GM19438 (cell line): ENCODE measurements around the gene MAP2K6.

Experiments used
- ATAC-seq: cut with Tn5 transposase; IDR thresholded peaks from one replicate; pipeline ENCODE4 v1.9.1; 2021; ENCODE audit warnings: low read depth; ENCODE audit not compliant: unreplicated experiment

Gene MAP2K6

GRCh38 chr17:69424287-69425041 lies 10.0 kb downstream of the MAP2K6 start:
- ATAC-seq = no peak

GRCh38 chr17:69425978-69426377 lies 11.5 kb downstream of the MAP2K6 start:
- ATAC-seq = no peak

- ATAC-seq = no peak
These were observed 13.1 kb downstream of the MAP2K6 start for GRCh38 chr17:69427486-69428197.

GRCh38 chr17:69428252-69428980 lies 13.9 kb downstream of the MAP2K6 start:
- ATAC-seq = no peak

- no peak for ATAC-seq
These were observed 16.0 kb downstream of the MAP2K6 start for GRCh38 chr17:69430488-69430887.

- ATAC-seq = no peak
These were observed 17.3 kb downstream of the MAP2K6 start for GRCh38 chr17:69431835-69432234.

GRCh38 chr17:69433093-69433492 lies 18.6 kb downstream of the MAP2K6 start:
- no peak for ATAC-seq

- no peak for ATAC-seq
These were observed 19.7 kb downstream of the MAP2K6 start for GRCh38 chr17:69434164-69434579.

- ATAC-seq = no peak
These were observed 21.6 kb downstream of the MAP2K6 start for GRCh38 chr17:69435971-69436696.

GRCh38 chr17:69437475-69437874 lies 23.0 kb downstream of the MAP2K6 start:
- no peak for ATAC-seq

GRCh38 chr17:69438776-69439175 lies 24.3 kb downstream of the MAP2K6 start:
- ATAC-seq = no peak

- ATAC-seq = no peak
These were observed 26.7 kb downstream of the MAP2K6 start for GRCh38 chr17:69441179-69441578.

- no peak for ATAC-seq
These were observed 28.6 kb downstream of the MAP2K6 start for GRCh38 chr17:69443138-69443537.

GRCh38 chr17:69444023-69444422 lies 29.5 kb downstream of the MAP2K6 start:
- no peak for ATAC-seq

- no peak for ATAC-seq
These were observed 30.6 kb downstream of the MAP2K6 start for GRCh38 chr17:69445132-69445531.

- no peak for ATAC-seq
These were observed 33.2 kb downstream of the MAP2K6 start for GRCh38 chr17:69447726-69448125.

GRCh38 chr17:69448431-69449102 lies 34.1 kb downstream of the MAP2K6 start:
- ATAC-seq = no peak

- ATAC-seq = no peak
These were observed 35.6 kb downstream of the MAP2K6 start for GRCh38 chr17:69450131-69450530.

- ATAC-seq = no peak
These were observed 36.4 kb downstream of the MAP2K6 start for GRCh38 chr17:69450918-69451317.
